ENCODE measurements around the gene C18orf32. TPM values are rescaled to one million over a fixed set of nuclear protein-coding genes. Genes with fewer than 3 reads are reported as not detected.
"Not testable (repeated sequence)": the region's sequence is repeated elsewhere in the genome, so short reads cannot be mapped to it uniquely, and the experiment has no call there.

Gene C18orf32
- total RNA-seq, 1 experiment from 2014 or later, result 24.4 TPM

GRCh38 chr18:49514577-49514976 lies 27.5 kb upstream of the C18orf32 start:
- H3K27me3 Mint-ChIP-seq (ENCODE audit: low read depth), result no peaks in the 10 kb centered on the region

GRCh38 chr18:49512876-49513275 lies 25.8 kb upstream of the C18orf32 start:
- H3K9me3 Mint-ChIP-seq; H3K4me1 ChIP-seq (ENCODE audit: insufficient read depth, low read length); H2BK15ac ChIP-seq (ENCODE audit: low read depth, low read length); H4K5ac ChIP-seq (ENCODE audit: insufficient read length, low read depth, low read length); H3K23ac ChIP-seq (ENCODE audit: insufficient read length, low read depth, low read length); H3K56ac ChIP-seq (ENCODE audit: insufficient read length, low read depth, low read length); H3K23me2 ChIP-seq (ENCODE audit: insufficient read length, low read depth, low read length, poor library complexity, severe bottlenecking); H4K20me1 ChIP-seq (ENCODE audit: control insufficient read depth, insufficient read depth, insufficient read length); H2BK5ac ChIP-seq (ENCODE audit: insufficient read length, low read length); H3K27me3 Mint-ChIP-seq (ENCODE audit: low read depth); H3T11ph ChIP-seq (ENCODE audit: low read length); H2BK120ac ChIP-seq (ENCODE audit: low read depth, low read length, poor library complexity, severe bottlenecking); H3K4me3 Mint-ChIP-seq; DNase-seq; H2AK5ac ChIP-seq (ENCODE audit: insufficient read length, low read length); H3K4me2 ChIP-seq (ENCODE audit: insufficient read depth, insufficient read length, low read length); H3K27ac ChIP-seq (ENCODE audit: insufficient read length, low read depth, low read length); H3K79me2 ChIP-seq (ENCODE audit: insufficient read depth, low read length); H3K27me3 ChIP-seq (ENCODE audit: insufficient read depth, low read length); H2AFZ ChIP-seq (ENCODE audit: low read length); H3K14ac ChIP-seq (ENCODE audit: insufficient read depth, low read length); H4K8ac ChIP-seq (replicated peaks; ENCODE audit: insufficient read length, low read depth, low read length); H3K4ac ChIP-seq (ENCODE audit: low read depth, low read length); H3K9me3 ChIP-seq (ENCODE audit: control insufficient read depth, low read depth, low read length); H3K79me1 ChIP-seq (ENCODE audit: insufficient read depth, low read depth, low read length, poor library complexity, severe bottlenecking); H3K36me3 Mint-ChIP-seq (ENCODE audit: insufficient read depth in 1 of 3, low read depth in 3 of 3); H4K91ac ChIP-seq (ENCODE audit: insufficient read length, low read depth, low read length); H3K9ac ChIP-seq (ENCODE audit: extremely low read depth, insufficient read length, low read length); H3K27ac Mint-ChIP-seq; H2BK20ac ChIP-seq (ENCODE audit: low read depth, low read length, poor library complexity, severe bottlenecking); H3K18ac ChIP-seq (ENCODE audit: insufficient read length, low read depth, low read length); H2BK12ac ChIP-seq (ENCODE audit: insufficient read length, low read depth, low read length): not testable (repeated sequence)
- no CpG with 5 or more reads among the region's 8 CpGs for WGBS (ENCODE audit: extremely low coverage, insufficient read length, low lambda C conversion rate)
- H3K4me1 Mint-ChIP-seq, result peaks cover 23 to 27% of the 10 kb centered on the region in 2 experiments

More at GRCh38 chr18:49514577-49514976, 27.5 kb upstream of the C18orf32 start:
- no peak overlapping the region for H2BK20ac ChIP-seq (ENCODE audit: low read depth, low read length, poor library complexity, severe bottlenecking)
- Mint-ChIP-seq H3K27ac (no peak overlapping the region; a peak in 1 of 7 replicates), H3K36me3 (ENCODE audit: insufficient read depth in 1 of 3, low read depth in 3 of 3) (no peaks in the 10 kb centered on the region; a peak in 1 of 7 replicates), H3K4me1 (peaks cover 27 to 28% of the 10 kb centered on the region in 2 experiments), H3K9me3 (peaks cover 0 to 4% of the 10 kb centered on the region in 2 experiments; a peak in 1 of 5 replicates), H3K4me3 (no peak overlapping the region)
- no peak for TF ChIP-seq CTCF (conservative IDR thresholded peaks at IDR 0.05)
- H2BK5ac ChIP-seq (ENCODE audit: insufficient read length, low read length), result no peak overlapping the region
- no peak overlapping the region for H3K4ac ChIP-seq (ENCODE audit: low read depth, low read length)
- H3K18ac ChIP-seq (ENCODE audit: insufficient read length, low read depth, low read length), result no peak overlapping the region
- no peak overlapping the region for H4K5ac ChIP-seq (ENCODE audit: insufficient read length, low read depth, low read length)
- H2AFZ ChIP-seq (ENCODE audit: low read length), result no peak overlapping the region
- no peak overlapping the region for H3K14ac ChIP-seq (ENCODE audit: insufficient read depth, low read length)
- H3K79me2 ChIP-seq (ENCODE audit: insufficient read depth, low read length), result no peaks in the 10 kb centered on the region
- H2BK120ac ChIP-seq (ENCODE audit: low read depth, low read length, poor library complexity, severe bottlenecking), result no peak overlapping the region
- no peak overlapping the region for H3K27ac ChIP-seq (ENCODE audit: insufficient read length, low read depth, low read length)
- H3K27me3 ChIP-seq (ENCODE audit: insufficient read depth, low read length), result no peaks in the 10 kb centered on the region
- no peak overlapping the region for H3K9ac ChIP-seq (ENCODE audit: extremely low read depth, insufficient read length, low read length)
- no peak overlapping the region for H2BK15ac ChIP-seq (ENCODE audit: low read depth, low read length)
- WGBS (ENCODE audit: extremely low coverage, insufficient read length, low lambda C conversion rate), result no CpG with 5 or more reads among the region's 9 CpGs
- no peak overlapping the region for H2AK5ac ChIP-seq (ENCODE audit: insufficient read length, low read length)
- DNase-seq, result no peak
- H3K56ac ChIP-seq (ENCODE audit: insufficient read length, low read depth, low read length), result no peak overlapping the region
- no peaks in the 10 kb centered on the region for H3K23me2 ChIP-seq (ENCODE audit: insufficient read length, low read depth, low read length, poor library complexity, severe bottlenecking)
- no peak overlapping the region for H2BK12ac ChIP-seq (ENCODE audit: insufficient read length, low read depth, low read length)
- H4K8ac ChIP-seq (replicated peaks; ENCODE audit: insufficient read length, low read depth, low read length), result no peak overlapping the region
- no peak overlapping the region for H3K4me2 ChIP-seq (ENCODE audit: insufficient read depth, insufficient read length, low read length)
- peaks cover 10% of the 10 kb centered on the region for H3K4me1 ChIP-seq (ENCODE audit: insufficient read depth, low read length)
- H3T11ph ChIP-seq (ENCODE audit: low read length), result no peak overlapping the region
- no peaks in the 10 kb centered on the region for H3K9me3 ChIP-seq (ENCODE audit: control insufficient read depth, low read depth, low read length)
- H3K79me1 ChIP-seq (ENCODE audit: insufficient read depth, low read depth, low read length, poor library complexity, severe bottlenecking), result no peaks in the 10 kb centered on the region
- no peaks in the 10 kb centered on the region for H4K20me1 ChIP-seq (ENCODE audit: control insufficient read depth, insufficient read depth, insufficient read length)
- no peak overlapping the region for H4K91ac ChIP-seq (ENCODE audit: insufficient read length, low read depth, low read length)
- H3K23ac ChIP-seq (ENCODE audit: insufficient read length, low read depth, low read length), result no peak overlapping the region

Data from H9 (cell line).